ENCODE results near the gene CPED1. TPM values are rescaled to one million over a fixed set of nuclear protein-coding genes. Genes with fewer than 3 reads are reported as not detected.

The CPED1 gene
- total RNA-seq, 2 experiments from 2014 or later = not detected

DNA sequence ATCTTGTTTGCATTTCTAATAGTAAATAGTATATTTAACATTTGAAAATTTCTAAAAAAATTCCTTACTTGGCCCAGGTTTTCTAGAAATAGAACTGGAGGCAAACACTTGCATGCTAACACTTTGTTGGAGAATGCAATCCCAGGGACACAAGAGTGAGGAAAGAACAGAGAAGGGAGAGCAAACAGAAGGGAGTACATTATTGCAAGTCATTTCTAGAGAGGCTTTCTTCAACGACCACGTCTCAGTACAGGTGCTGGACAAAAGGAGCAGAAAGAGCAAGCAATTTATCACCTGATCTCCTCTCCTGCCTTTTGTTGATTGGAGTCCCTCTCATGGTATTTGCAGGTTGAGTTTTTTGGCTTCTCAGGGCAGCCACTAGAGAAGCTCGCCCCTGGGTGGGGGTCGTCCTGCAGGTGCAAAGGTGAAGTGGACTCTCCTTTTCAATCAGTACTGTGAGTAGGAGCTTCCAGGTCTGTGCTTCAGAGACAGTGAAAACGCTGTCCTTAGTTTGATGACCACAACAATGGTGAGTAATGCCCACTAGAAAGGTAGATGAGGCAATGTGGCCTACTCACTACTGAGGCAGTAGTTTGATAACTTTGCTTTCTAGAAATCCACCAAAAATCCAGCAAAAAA is 5.2 kb downstream of the CPED1 start:
- peaks cover 45% of the 10 kb centered on the region for H3K27me3 Mint-ChIP-seq
- ChIA-PET CTCF (no interaction called here), POLR2A (no interaction called here)
- H3K4me1 Mint-ChIP-seq = peaks cover 16% of the 10 kb centered on the region
- no peaks in the 10 kb centered on the region for H3K9me3 Mint-ChIP-seq
- no peak for DNase-seq
- no peak overlapping the region for H3K27ac Mint-ChIP-seq
- H3K4me3 Mint-ChIP-seq = no peak overlapping the region
- no peaks in the 10 kb centered on the region for H3K36me3 Mint-ChIP-seq (ENCODE audit: low read depth)

DNA sequence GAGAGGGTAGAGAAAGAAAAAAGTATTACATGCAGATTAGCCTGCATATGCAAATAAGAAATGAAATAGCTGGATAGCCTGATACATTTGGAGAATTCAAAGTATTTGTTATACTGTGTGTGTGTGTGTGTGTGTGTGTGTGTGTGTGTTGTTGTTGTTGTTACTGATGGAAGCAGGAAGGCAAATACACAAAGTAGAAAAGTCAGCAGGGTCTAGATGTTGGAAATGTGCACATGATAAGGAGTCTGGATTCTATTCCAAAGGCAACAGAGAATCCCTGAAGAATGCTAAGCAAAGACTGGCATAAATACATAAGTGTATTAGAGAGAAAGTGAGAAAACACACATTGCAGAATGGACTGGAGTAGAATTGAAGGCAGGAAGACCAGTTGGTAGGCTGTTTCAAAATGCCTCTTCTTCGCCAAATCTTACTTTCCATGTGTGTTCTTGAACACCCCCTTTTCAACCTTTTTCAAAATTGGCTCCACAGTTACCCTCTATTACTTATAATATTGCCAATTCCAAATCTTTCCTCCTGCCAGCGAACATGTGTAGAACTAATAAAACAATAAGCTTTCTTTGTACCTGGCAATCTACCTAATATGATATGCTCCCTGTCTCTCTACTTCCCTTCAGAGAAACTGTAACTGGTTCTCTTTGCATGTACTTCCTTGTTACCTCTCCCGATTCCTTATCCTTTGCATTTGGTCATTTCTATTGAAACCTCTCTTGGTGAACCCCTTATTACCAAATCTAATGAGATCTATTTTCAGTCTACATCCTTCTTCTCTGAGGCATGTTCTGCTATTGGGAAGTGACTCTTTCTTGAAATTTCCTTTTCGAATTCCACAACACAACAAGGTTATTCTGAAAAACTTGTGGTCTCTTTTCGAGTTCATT is 6.2 kb downstream of the CPED1 start:
- peaks cover 34% of the 10 kb centered on the region for H3K27me3 Mint-ChIP-seq
- no peaks in the 10 kb centered on the region for H3K36me3 Mint-ChIP-seq (ENCODE audit: low read depth)
- ChIA-PET CTCF (interaction anchor here (1.1 kb wide), 1 partner anchor 8 kb away, joined by 3 read pairs; no protein-coding TSS in a partner anchor), POLR2A (no interaction called here)
- DNase-seq = no peak
- peaks cover 9% of the 10 kb centered on the region for H3K4me1 Mint-ChIP-seq
- H3K9me3 Mint-ChIP-seq = no peaks in the 10 kb centered on the region
- H3K27ac Mint-ChIP-seq = no peak overlapping the region
- H3K4me3 Mint-ChIP-seq = no peak overlapping the region

DNA sequence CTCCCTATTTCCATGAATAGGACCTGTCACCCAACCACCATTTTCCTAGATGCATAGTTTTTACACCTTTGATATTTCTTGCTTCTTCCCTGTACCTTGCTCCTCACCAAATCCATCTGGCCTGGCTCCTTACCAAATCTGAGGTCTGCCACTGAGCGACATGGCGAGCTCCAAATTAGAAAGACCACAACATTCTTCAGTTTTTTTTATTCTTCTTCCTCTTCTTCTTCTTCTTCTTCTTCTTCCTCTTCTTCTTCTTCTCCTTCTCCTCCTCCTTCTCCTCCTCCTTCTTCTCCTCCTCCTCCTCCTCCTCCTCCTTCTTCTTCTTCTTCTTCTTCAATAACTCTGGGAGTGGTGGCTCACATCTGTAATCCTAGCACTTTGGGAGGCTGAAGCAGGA is 7.1 kb downstream of the CPED1 start:
- no peak for DNase-seq
- peaks cover 30% of the 10 kb centered on the region for H3K27me3 Mint-ChIP-seq
- no peak overlapping the region for H3K27ac Mint-ChIP-seq
- H3K9me3 Mint-ChIP-seq = no peaks in the 10 kb centered on the region
- POLR2A ChIA-PET = no interaction called here
- no peaks in the 10 kb centered on the region for H3K36me3 Mint-ChIP-seq (ENCODE audit: low read depth)
- CTCF ChIA-PET = interaction anchor here (1.1 kb wide), 1 partner anchor 9 kb away, joined by 3 read pairs; no protein-coding TSS in a partner anchor
- no peak overlapping the region for H3K4me3 Mint-ChIP-seq
- H3K4me1 Mint-ChIP-seq = peaks cover 13% of the 10 kb centered on the region

DNA sequence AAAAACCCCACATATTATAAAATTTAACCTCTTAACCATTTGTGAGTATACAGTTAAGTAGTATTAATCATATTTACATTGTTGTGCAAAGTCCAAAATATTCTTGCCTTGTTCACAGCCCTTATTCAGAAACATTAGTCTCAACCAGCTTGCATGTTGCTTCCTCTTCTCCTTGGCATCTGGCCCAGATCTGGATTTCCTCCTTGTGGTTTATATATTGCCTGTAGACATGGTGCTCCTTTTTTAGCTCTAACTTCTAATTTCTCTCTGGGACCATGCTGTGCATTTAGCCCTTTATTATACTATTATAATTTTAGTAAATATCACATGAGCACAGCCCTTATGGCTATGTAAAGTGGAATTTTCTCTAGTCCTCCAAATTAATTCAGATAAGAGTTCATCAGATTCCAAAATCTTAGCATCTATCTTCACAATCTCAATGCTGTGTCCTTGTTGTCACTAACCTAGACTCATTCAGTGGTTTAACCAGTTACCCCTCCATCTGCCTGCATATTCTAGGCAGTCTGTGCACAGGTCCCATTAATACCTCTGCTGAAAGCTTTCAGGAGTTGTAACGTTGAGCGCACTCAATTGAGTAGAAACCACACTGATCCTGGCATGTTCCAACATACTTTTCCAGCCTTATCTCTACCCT is 7.9 kb downstream of the CPED1 start:
- Mint-ChIP-seq H3K27ac (no peak overlapping the region), H3K36me3 (ENCODE audit: low read depth) (no peaks in the 10 kb centered on the region), H3K9me3 (no peaks in the 10 kb centered on the region), H3K4me1 (peaks cover 12% of the 10 kb centered on the region), H3K27me3 (peaks cover 27% of the 10 kb centered on the region), H3K4me3 (no peak overlapping the region)
- ChIA-PET POLR2A (no interaction called here), CTCF (interaction anchor here (1.1 kb wide), 1 partner anchor 9 kb away, joined by 3 read pairs; no protein-coding TSS in a partner anchor)
- DNase-seq = no peak

DNA sequence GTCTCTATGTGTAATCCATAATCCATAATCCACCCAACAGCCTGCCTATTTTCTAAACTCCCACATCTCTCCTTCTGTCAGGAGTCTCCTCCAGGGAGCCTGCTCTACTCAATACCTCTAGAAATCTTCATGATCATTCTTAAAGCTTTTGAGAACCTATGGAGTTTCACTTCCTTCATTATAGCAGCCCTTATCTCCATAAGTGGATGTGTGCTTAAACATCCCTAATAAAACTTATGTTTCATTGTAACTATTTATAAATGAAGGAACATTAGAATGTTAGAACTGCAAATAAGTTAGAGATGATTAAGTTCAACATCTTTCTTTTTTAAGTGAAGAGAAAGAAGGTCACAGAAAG is 8.5 kb downstream of the CPED1 start:
- Mint-ChIP-seq H3K27me3 (peaks cover 24% of the 10 kb centered on the region), H3K9me3 (no peaks in the 10 kb centered on the region), H3K4me1 (peaks cover 11% of the 10 kb centered on the region), H3K27ac (no peak overlapping the region), H3K36me3 (ENCODE audit: low read depth) (no peaks in the 10 kb centered on the region), H3K4me3 (no peak overlapping the region)
- POLR2A ChIA-PET = no interaction called here
- CTCF ChIA-PET = no interaction called here
- no peak for DNase-seq

DNA sequence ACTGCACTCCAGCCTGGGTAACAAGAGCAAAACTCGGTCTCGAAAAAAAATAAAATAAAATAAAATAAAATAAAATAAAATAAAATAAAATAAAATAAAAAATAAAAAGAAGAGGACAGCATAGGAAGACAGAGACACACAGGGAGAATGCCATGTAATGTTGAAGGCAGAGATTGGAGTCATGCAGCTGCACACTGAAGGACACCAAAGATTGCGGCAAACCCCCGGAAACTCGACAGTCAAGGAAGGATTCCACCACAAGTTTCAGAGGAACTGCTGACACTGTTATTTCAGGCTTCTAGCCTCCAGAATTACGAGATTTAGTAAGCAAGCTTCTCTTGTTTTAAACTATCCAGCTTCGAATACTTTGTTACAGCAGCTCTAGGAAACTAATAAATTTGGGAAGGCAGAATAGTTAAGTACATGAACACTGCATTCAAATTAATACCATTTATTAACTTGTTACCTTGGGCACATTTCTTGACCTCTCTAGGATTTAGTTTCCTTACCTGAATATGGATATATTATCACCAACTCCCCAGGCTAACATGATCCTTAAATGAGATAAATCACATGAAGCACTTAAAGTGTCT is 9.5 kb downstream of the CPED1 start:
- no peak overlapping the region for H3K4me3 Mint-ChIP-seq
- H3K9me3 Mint-ChIP-seq = no peaks in the 10 kb centered on the region

DNA sequence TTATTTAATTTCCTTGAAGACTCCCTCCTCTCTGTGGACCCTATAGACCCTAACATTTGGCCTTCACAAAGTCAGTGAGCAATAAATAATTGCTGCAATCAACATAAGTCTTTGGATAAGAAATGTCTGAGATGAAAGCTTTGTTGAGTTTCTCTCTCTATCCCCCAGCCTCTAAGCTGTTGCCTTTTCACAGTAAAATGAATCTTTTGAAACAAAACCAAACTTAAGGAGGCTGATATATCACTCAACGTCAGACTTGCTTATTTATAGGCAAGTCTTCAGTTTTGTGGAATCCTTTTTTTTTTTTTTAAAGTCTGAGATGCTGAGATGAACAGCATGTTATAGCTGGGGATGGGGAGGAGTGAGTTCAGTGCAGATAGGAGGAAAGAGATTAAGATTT is 10.0 kb downstream of the CPED1 start:
- ChIA-PET POLR2A (no interaction called here), CTCF (interaction anchor here (0.9 to 1.3 kb wide), 3 partner anchors 10 to 83 kb away, joined by 3 to 4 read pairs (median 3); partner anchors contain the start of gene CPED1)
- DNase-seq = no peak
- H3K27me3 Mint-ChIP-seq = peaks cover 23% of the 10 kb centered on the region
- no peaks in the 10 kb centered on the region for H3K9me3 Mint-ChIP-seq
- no peak overlapping the region for H3K27ac Mint-ChIP-seq
- H3K4me1 Mint-ChIP-seq = peaks cover 11% of the 10 kb centered on the region
- H3K36me3 Mint-ChIP-seq (ENCODE audit: low read depth) = no peaks in the 10 kb centered on the region
- no peak overlapping the region for H3K4me3 Mint-ChIP-seq

More for the DNA sequence above, 9.5 kb downstream of the CPED1 start:
- peaks cover 11% of the 10 kb centered on the region for H3K4me1 Mint-ChIP-seq
- no peak overlapping the region for H3K27ac Mint-ChIP-seq
- H3K36me3 Mint-ChIP-seq (ENCODE audit: low read depth) = no peaks in the 10 kb centered on the region
- DNase-seq = no peak
- H3K27me3 Mint-ChIP-seq = peaks cover 21% of the 10 kb centered on the region
- ChIA-PET CTCF (interaction anchor here (1.3 kb wide), 1 partner anchor 84 kb away, joined by 3 read pairs; no protein-coding TSS in a partner anchor), POLR2A (no interaction called here)

DNA sequence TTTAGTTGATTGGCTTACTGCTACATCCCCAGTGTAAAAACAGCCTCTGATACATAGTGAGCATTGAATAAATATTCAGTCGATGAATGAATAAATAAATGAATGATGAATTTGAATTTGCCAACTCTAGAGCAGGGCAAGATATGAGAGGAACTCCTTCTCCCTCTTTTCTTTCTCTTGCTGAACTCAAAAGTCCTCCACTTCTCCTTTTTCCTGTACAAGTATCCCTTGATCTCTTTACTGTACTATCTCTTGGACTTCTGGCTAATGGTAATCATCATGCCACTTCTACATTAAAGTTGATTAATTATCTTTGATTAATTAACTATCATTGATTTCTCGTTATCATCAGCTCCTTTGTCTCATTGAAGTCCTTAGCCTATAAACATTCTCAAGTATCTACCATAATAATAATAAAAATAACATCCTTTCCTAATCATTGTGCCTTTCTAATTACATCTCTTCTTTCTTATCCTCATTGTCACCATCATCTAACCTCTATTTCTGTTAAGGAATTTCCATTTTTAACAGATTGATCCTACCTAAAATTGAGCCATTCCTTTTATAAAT is 10.6 kb downstream of the CPED1 start:
- DNase-seq = no peak
- Mint-ChIP-seq H3K4me3 (no peak overlapping the region), H3K36me3 (ENCODE audit: low read depth) (no peaks in the 10 kb centered on the region), H3K27me3 (peaks cover 21% of the 10 kb centered on the region), H3K9me3 (no peaks in the 10 kb centered on the region), H3K27ac (no peak overlapping the region), H3K4me1 (peaks cover 11% of the 10 kb centered on the region)
- ChIA-PET CTCF (interaction anchor here (0.9 to 1.3 kb wide), 3 partner anchors 11 to 83 kb away, joined by 3 to 4 read pairs (median 3); partner anchors contain the start of gene CPED1), POLR2A (no interaction called here)

DNA sequence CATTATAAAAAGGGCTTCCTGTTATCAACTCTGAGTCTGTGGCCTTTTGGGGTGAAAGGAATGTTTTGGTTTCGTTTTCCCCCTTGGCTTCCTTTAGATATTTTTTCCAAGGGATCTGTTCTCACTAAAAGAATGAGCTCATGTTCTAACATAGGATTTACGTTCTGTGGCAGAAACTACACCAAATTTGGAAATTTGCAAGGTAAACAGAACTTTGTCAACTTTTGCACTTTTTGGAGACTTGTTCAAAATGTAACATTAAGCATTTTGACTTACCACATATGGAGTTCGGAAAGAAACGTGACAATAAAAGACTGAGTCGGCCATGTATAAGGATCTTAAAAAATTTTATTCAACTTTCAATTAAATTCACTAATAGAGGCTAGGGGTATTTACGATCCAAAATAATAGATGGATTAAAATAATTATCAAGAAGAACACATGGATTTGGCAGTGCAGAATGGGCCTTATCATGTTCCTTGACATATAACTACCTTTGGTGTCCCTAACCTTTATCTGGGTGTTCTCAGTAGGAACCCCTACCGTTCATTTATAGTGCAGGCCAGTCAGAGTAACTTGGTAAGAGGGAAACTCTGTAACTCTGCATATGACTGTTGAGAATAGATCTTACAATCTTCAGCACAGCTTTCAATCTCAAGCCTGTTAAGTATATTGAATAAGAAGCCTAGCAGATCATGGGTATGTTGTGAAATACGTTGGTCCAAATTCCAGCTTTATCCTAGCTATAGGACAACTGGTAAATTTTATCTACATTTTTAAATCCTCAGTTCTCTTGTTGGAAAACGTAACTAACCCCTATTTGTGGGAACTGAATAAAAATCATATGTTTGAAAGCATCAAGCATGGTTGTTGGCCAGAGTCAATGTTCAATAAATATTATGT is 11.8 kb downstream of the CPED1 start:
- Mint-ChIP-seq H3K27ac (no peak overlapping the region), H3K4me3 (no peak overlapping the region), H3K36me3 (ENCODE audit: low read depth) (no peaks in the 10 kb centered on the region), H3K4me1 (peaks cover 11% of the 10 kb centered on the region), H3K9me3 (no peaks in the 10 kb centered on the region), H3K27me3 (peaks cover 17% of the 10 kb centered on the region)
- CTCF ChIA-PET = interaction anchor here (1.0 to 1.1 kb wide), 2 partner anchors 13 to 108 kb away, joined by 3 to 4 read pairs; no protein-coding TSS in a partner anchor
- POLR2A ChIA-PET = no interaction called here
- DNase-seq = no peak

DNA sequence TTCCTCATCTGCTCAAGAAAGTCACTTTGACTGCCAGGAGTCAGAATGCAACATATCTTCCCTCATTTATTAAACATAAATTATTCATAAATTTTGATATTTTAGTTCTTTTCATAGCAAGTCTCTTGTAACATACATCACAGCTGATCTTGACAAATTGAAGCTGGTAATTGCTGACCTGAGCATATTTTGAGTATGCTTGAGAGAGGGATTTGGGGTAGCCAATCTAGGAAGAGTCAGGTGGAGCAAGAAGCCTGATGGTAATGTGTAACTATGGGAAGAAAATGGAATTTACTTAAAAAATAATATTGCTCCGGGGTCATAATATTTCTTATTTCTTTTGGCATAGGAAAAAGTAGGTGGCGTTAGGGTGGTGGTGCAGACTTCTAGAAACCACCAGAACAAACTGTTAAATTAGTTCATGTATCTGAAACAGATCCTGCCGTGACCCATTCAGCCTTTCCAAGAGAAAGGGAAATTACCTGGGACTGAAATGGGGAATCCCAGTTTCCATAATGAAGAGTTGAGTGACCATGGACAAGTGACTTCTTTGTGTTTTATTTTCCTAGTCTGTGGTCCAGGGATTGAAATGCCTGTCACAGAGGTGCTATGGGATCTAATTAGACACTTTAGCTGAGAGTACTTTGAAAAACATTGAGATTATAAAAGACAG is 12.9 kb downstream of the CPED1 start:
- H3K9me3 Mint-ChIP-seq = no peaks in the 10 kb centered on the region
- peaks cover 7% of the 10 kb centered on the region for H3K4me1 Mint-ChIP-seq
- ChIA-PET CTCF (interaction anchor here (1.1 to 1.7 kb wide), 2 partner anchors 13 to 107 kb away, joined by 3 to 6 read pairs; partner anchors contain the start of gene CPED1), POLR2A (no interaction called here)
- DNase-seq = no peak
- H3K27me3 Mint-ChIP-seq = peaks cover 18% of the 10 kb centered on the region
- H3K27ac Mint-ChIP-seq = no peak overlapping the region
- H3K4me3 Mint-ChIP-seq = no peak overlapping the region
- no peaks in the 10 kb centered on the region for H3K36me3 Mint-ChIP-seq (ENCODE audit: low read depth)

DNA sequence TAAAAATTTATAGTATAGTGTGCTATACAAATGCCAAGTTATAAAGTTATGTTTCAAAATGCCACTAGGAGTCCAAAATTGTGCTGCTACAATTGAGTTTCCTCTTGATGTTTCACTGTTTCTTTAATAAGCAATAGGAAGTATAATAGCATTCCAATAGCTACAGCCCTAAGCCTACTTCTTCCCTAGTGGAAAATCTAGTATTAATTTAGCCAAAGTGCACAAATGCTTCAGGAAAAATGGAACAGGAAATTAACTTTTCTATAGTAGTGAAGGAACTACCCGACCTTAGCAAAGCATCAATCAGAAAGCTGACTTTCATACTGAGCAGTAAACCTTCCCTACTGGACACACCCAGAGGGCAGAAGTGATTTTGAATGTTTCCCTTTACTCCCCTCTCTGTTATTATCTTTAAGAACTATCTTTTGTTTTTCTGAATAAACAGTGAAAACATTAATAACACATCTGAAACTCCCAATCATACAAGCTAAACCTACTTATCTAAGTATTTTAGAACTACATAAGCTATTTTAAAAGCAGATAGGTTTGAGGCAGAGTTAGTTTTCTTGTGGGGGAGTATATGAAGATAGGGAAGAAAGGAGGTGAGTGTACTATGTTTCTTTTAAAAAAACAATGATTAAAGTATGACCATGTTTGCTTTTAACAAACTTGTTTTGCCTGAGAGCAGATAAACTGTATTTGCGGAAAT is 13.7 kb downstream of the CPED1 start:
- H3K4me3 Mint-ChIP-seq = no peak overlapping the region
- peaks cover 5% of the 10 kb centered on the region for H3K4me1 Mint-ChIP-seq
- H3K36me3 Mint-ChIP-seq (ENCODE audit: low read depth) = no peaks in the 10 kb centered on the region
- ChIA-PET POLR2A (no interaction called here), CTCF (interaction anchor here (1.7 kb wide), 1 partner anchor 14 kb away, joined by 6 read pairs; the partner anchor contains the start of gene CPED1)
- DNase-seq = no peak
- peaks cover 17% of the 10 kb centered on the region for H3K27me3 Mint-ChIP-seq
- H3K9me3 Mint-ChIP-seq = no peaks in the 10 kb centered on the region
- H3K27ac Mint-ChIP-seq = no peak overlapping the region

Data from activated CD4-positive, alpha-beta memory T cell treated with anti-CD3 and anti-CD28 coated beads, Interleukin-2, amount 10 ng/mL, durations not matched to agents 7 days and 5 days (primary cell).